Measurements from ENCODE around the gene HTT-AS. TPM values are rescaled to one million over a fixed set of nuclear protein-coding genes. Genes with fewer than 3 reads are reported as not detected.

The HTT-AS gene
- total and polyA plus RNA-seq, 2 of the 8 experiments (the other 6 are each of a cell fraction or from before 2014, with no cell fraction given): not detected

DNA sequence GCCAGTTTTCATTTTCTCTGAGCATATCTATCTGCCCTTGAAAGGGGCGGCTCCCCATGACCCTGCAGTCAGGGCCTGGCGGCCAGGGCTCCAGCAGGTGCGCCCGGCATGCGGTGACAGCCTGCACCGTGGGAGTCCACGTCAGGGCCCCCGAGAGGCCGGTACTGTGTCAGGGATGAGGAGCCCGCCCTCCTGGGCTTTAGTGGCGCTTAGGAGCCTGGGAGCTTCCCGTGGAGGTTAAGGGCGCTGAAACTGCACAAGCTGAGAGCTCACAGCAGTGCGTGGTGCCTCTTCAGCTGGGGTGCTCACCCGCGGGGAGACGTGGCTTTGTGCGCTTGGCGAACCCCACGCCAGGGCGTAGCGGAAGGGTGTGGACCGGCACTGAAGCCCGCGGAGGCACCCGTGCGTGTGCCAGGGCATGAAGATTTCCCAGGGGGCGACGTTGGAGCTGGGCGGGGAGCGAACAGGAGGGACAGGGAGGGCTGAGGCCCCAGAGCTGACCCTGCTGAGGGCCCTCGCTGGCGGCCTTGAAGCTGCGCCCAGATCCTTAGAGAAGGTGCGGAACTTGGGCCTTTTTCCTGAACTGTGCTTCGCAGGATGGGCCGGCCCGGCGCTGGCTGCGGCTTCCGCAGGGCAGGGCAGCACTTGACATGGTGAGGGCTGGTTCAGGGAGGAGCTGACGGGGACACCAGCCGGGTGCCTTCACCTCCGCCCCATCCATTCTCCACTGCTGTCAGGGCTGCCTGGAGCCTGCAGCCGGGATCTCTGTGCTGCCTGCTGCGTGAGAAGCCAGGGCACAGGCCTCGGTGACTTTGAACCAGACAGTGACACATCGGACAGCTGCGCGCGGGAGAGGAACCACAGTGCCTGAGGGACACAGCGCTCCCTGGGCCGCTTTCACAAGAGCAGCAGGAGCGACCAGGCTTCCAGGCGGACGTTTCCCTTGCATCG is 32.9 kb downstream of the HTT-AS start:
- Histone ChIP-seq H3K36me3 (ENCODE audit: control insufficient read depth in 2 of 4, insufficient read depth in 4 of 4, low read length in 3 of 4) (no peaks in the 10 kb centered on the region), H3K4me1 (replicated peaks in 1 of 4; ENCODE audit: control insufficient read depth in 3 of 4, insufficient read depth in 4 of 4, low read length in 3 of 4) (peaks cover 0 to 5% (median 0%) of the 10 kb centered on the region in 4 experiments; a peak in 4 of 7 replicates), H2BK5ac (ENCODE audit: low read depth, low read length) (no peak overlapping the region), H3K9ac (replicated peaks in 1 of 4; ENCODE audit: extremely low read depth in 1 of 4, low read depth in 3 of 4, low read length in 3 of 4) (no peak overlapping the region), H3K79me2 (ENCODE audit: control insufficient read depth in 1 of 2, insufficient read depth in 2 of 2, low read length in 2 of 2) (no peaks in the 10 kb centered on the region), H3K56ac (replicated peaks; ENCODE audit: insufficient read length, low read depth, low read length) (no peak overlapping the region), H3K23me2 (ENCODE audit: low read depth, low read length) (no peaks in the 10 kb centered on the region), H3K23ac (ENCODE audit: insufficient read length) (no peak overlapping the region), H4K5ac (ENCODE audit: insufficient read length, low read depth, low read length) (no peak overlapping the region), H4K91ac (replicated peaks; ENCODE audit: insufficient read length, low read length) (no peak overlapping the region), H3K14ac (ENCODE audit: insufficient read length) (no peak overlapping the region), H3K79me1 (ENCODE audit: low read depth, low read length) (no peaks in the 10 kb centered on the region), H3K9me3 (ENCODE audit: insufficient read depth in 2 of 2, low read depth in 1 of 2, low read length in 1 of 2) (no peaks in the 10 kb centered on the region), H2AK5ac (ENCODE audit: low read depth, low read length) (no peak overlapping the region), H3K4me3 (ENCODE audit: extremely low read depth in 1 of 4, insufficient read depth in 2 of 4, low read depth in 3 of 4, low read length in 4 of 4) (0 out of 8 replicates have a peak overlapping the region, but pooled peaks of 1 of the 4 experiments have one; percentile 2), H3K18ac (ENCODE audit: extremely low read depth, low read length) (no peak overlapping the region), H3K4me2 (ENCODE audit: insufficient read depth in 1 of 2, low read depth in 2 of 2, low read length in 2 of 2) (peak overlapping the region in 1 of 2 experiments; percentile 41; a peak in 2 of 4 replicates), H2BK120ac (replicated peaks; ENCODE audit: low read depth, low read length) (no peak overlapping the region), H4K8ac (ENCODE audit: extremely low read depth, insufficient read depth, low read length) (peak overlapping the region; percentile 78), H3K27me3 (replicated peaks in 1 of 4; ENCODE audit: control insufficient read depth in 3 of 4, extremely low read depth in 1 of 4, insufficient read depth in 3 of 4, low read length in 3 of 4) (peaks cover 0 to 7% (median 2%) of the 10 kb centered on the region in 4 experiments; a peak in 2 of 7 replicates), H2BK12ac (ENCODE audit: low read depth, low read length) (no peak overlapping the region), H4K20me1 (replicated peaks in 1 of 2; ENCODE audit: control insufficient read depth in 1 of 2, insufficient read depth in 2 of 2, low read length in 2 of 2) (no peaks in the 10 kb centered on the region), H3K4ac (replicated peaks; ENCODE audit: insufficient read length, low read depth, low read length) (no peak overlapping the region), H2AFZ (ENCODE audit: low read length) (peak overlapping the region; percentile 77; the same call in 1 of the 2 replicates), H2BK20ac (ENCODE audit: low read length) (no peak overlapping the region), H3K27ac (ENCODE audit: low read depth, low read length) (no peak overlapping the region), H2BK15ac (ENCODE audit: low read length) (no peak overlapping the region)
- peak in 1 of 2 experiments; percentile 64 for DNase-seq (ENCODE audit: low read depth in 1 of 2, low spot score in 2 of 2)
- no peak for FAIRE-seq
- ChIA-PET POLR2A (ENCODE audit: partially characterized antibody) (interaction anchor here (1.6 to 2.3 kb wide), 2 partner anchors 78 to 573 kb away, joined by 3 to 7 read pairs; partner anchors contain the start of genes GRK4 and NOP14), CTCF (ENCODE audit: partially characterized antibody) (interaction anchor here (1.2 to 12.5 kb wide), 5 partner anchors 8 to 31 kb away, joined by 4 to 89 read pairs (median 7); no protein-coding TSS in a partner anchor)
- TF ChIP-seq TAF7 (optimal IDR thresholded peaks at IDR 0.05; ENCODE audit: borderline replicate concordance, low read depth, low read length): no peak
- TF ChIP-seq, protein P1, sequence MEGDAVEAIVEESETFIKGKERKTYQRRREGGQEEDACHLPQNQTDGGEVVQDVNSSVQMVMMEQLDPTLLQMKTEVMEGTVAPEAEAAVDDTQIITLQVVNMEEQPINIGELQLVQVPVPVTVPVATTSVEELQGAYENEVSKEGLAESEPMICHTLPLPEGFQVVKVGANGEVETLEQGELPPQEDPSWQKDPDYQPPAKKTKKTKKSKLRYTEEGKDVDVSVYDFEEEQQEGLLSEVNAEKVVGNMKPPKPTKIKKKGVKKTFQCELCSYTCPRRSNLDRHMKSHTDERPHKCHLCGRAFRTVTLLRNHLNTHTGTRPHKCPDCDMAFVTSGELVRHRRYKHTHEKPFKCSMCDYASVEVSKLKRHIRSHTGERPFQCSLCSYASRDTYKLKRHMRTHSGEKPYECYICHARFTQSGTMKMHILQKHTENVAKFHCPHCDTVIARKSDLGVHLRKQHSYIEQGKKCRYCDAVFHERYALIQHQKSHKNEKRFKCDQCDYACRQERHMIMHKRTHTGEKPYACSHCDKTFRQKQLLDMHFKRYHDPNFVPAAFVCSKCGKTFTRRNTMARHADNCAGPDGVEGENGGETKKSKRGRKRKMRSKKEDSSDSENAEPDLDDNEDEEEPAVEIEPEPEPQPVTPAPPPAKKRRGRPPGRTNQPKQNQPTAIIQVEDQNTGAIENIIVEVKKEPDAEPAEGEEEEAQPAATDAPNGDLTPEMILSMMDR (IDR thresholded peaks at IDR 0.05; ENCODE audit: control extremely low read depth in 1 of 3, insufficient read depth in 1 of 3, low read depth in 1 of 3, low read length in 3 of 3): peak in 2 of 3 experiments; percentile 5 to 8; a peak in 1 of 4 replicates
- 75% methylated on average over 53 of the region's 57 CpGs; no CpG with 5 or more reads in 1 of the 2 experiments for WGBS, 2 experiments (ENCODE audit: extremely low coverage in 1 of 2, insufficient coverage in 1 of 2, insufficient read length in 1 of 2, insufficient replicate concordance in 2 of 2, low coverage in 1 of 2, low lambda C conversion rate in 2 of 2, missing lambda C conversion rate in 1 of 2)
